HTR-8/SVneo (cell line): Measurements from ENCODE around the gene RGS9.
"Not testable (repeated sequence)": the region's sequence is repeated elsewhere in the genome, so short reads cannot be mapped to it uniquely, and the experiment has no call there.

Source experiments
- DNase-seq: peaks from one replicate; pipeline ENCODE4 v3.0.0; 2011; ENCODE audit warnings: low spot score, mixed read lengths; ENCODE audit not compliant: insufficient read length
- FAIRE-seq: peaks from 2 replicates; lab custom pipeline; 2011; peaks lifted over from hg19 to GRCh38; lab: Jason Lieb, UNC

Gene RGS9

DNA sequence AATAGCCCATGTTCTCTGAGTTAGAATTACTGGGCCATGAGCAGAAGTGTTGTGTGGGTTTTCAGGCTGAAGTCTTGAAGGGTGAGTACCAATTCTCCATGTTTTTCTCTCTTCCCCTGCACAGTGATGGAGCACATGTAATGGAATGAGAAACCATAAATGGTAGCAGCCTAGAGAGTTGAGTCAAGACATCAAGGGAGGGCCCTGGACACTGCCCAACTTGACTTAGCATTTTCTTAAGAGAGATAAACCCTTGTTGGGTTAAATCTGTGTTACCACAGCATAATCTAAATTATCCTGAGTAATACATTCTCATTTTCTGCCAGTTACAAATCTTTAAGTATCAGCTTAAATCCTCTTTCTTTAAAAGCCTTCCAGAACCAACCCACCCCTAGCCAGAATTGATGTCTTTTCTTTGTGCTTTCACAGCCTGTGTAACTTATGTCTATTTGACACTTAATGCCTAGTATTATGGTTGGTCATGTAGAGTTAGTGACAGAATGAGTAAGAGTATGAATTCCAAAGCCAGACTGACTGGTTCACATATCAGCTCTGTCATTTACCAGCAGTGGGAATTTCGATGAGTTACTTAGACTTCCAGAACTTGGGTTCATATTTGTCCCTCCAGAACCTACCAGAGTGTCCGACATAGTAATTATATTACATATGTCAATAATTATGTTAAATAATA is 27.0 kb upstream of the RGS9 start:
- DNase-seq (no peak), FAIRE-seq (no peak)

DNA sequence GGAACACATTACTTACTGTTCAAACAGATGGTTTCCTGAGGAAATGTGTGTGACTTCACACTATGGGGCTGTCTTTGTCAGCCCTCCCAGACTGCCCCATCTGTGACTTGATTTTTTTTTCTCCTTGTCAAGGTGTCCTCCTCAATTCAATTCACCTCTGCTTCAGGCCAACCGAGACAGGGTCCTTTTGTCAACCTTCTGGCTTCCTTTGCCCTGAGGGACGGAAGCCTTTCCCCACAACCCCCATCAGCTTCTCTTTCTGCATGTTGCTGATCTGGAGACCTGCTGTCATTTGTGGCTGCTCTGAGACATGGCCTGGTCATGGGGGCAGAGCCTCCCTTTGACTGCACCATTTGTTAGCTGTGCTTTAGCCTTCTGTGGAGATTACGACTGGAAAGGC is 21.3 kb upstream of the RGS9 start:
- DNase-seq (no peak), FAIRE-seq (no peak)

DNA sequence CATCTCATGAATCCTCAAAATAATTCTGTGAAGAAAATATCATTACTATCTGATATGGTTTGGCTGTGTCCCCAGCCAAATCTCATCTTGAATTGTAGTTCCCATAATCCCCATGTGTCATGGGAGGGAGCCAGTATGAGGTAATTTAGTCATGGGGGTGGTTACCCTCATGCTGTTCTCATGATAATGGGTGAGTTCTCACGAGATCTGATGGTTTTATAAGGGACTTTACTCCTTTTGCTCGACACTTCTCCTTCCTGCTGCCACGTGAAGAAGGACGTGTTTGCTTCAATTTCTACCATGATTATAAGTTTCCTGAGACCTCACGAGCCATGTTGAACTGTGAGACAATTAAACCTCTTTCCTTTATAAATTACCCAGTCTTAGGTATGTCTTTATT is 20.7 kb upstream of the RGS9 start:
- not testable (repeated sequence) for FAIRE-seq, DNase-seq

DNA sequence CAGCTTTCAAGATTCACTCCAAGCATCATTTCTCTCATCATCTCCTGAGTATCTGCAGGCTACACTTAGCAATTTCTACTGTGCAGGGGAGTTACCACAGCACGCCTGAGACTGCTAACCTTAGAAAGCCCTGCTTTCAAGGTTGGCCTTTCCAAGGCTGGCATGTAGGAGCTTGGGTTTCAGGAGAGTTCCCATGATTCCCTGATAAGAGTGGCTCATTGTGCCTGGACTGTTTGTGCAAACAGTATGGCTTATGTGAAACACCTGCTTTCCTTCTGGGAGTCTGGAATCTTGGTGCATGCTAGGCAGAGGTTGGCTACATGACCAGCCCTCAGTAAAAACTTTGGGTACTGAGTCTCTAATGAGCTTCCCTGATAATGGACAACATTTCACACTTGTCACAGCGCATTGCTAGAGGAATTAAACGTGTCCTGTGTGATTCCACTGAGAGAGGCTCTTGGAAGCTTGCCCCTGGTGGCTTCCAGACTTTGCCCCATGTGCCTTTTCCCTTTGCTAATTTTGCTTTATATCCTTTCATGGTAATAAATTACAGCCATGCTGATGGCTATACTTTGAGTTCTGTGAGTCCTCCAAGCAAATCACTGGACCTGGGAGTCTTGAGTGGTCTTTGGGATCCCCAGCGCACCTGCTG is 19.7 kb upstream of the RGS9 start:
- DNase-seq, result no peak
- peak; percentile 48 for FAIRE-seq

DNA sequence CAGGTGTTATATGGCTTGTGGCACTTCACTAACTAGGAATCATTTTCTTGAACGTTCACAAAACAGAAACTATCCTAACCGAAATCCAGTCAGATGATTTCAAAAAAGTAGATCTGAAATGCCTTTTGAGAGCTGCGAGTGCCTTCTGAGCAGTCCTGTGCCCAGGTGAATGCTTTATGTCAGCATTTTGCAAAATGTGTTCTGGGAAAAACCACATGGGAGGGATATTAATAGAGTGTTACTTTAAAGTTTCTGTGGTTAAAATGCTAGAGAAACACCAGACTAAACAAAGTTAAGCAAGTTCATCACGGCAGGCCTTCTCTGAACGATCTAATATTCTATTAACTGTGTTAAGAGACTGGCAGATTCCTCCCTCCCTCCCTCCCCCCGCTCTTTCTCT is 15.8 kb upstream of the RGS9 start:
- DNase-seq (no peak), FAIRE-seq (no peak)

DNA sequence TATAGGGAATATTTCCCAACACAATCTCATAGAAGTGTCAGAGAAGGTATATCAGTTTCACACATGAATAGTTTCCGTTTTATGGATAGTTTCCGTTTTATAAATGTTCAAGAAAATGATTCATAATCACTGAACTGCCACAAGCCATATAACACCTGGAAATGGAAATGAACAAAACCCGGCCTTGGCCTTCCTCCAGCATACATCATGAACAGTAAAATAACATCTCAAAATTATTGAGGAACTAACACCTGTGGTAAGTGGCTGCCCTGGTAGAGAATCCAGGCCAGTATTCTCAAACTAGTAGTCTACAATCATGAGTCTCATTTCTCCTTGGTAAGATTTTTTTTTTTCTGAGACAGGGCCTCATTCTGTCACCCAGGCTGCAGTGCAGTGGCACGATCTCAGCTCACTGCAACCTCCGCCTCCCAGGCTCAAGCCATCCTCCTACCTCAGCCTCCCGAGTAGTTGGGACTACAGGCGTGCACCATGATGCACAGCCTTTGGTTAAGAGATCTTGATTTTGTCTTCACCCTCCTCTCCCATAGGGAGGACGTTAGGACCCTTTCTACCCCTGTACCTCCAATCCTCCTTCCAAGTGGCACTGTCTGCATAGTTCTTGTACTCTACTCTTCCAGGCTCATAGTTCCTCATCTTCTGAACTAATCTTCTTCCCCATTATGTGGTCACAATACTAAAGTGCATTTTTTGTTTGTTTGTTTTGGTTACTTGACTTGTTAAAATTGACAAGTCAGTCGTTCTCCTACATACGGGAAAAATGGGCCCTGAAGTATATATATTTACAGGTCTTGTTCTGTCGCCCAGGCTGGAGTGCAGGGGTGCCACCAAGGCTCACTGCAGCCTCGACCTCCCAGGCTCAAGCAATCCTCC is 15.0 kb upstream of the RGS9 start:
- no peak for DNase-seq
- FAIRE-seq, result no peak

DNA sequence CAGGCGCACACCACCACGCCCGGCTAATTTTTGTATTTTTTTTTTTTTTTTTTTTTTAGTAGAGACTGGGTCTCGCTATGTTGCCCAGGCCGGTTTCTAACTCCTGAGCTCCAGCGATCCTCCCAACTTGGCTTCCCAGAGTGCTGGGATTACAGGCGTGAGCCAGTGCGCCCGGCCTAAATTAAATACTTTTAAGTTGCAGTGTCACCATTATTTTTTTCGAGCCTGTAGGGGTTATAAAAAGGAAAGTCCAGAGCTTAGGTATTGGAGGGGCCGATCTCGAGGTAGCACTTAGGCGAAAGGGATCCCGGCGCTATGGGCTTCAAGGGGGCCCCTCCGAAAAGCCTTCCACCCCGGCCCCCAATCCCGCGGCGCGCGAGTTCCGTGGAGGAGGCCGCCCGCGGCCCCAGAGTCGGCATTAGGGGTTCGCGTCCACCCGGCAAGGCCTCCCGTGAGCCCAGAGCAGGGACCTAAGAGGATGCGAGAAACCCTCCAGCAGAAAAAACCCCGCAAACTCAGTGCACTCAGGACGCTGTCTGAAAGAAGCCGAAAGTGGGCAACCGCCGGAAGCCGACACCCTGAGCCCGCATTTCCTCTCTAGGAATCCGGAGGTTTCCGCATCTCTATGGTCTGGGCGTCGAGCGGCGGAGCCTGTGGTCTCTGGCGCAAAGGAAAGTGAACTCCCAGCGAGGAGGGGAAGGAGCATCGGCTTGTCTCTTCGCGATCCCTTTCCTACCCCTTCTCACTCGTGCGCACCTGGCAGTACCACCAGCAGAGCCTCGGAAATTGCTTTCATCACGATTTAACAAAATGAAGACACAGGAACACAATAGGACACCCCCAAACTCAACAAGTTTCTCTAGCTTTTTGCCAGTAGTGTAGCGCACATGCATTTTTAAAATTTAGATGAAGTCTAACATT is 14.1 kb upstream of the RGS9 start:
- DNase-seq (peak; percentile 97), FAIRE-seq (peak; percentile 46)

GRCh38 chr17:65123757-65124675 is 13.2 kb upstream of the RGS9 start:
- DNase-seq (no peak), FAIRE-seq (no peak)

GRCh38 chr17:65130832-65131231 is 6.3 kb upstream of the RGS9 start:
- FAIRE-seq, result no peak
- DNase-seq, result no peak

DNA sequence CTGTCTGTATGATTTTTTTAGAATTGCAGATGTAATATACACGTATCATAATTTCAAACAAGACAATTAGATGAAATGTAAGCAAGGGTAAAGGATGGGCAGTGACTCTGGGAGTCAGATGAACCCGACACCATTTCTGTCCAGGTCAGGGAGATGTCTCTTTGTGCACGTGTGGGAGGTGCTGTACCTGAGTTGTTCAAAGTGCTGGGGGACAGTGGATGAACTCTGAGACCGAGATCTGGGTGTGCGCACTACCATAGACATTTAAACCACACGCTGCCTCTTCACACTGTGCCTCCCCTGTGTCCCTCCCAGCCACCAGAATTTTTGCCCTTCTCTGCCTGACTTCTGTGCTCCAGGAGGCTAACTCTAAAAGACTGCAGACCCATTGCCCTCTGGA is 5.9 kb upstream of the RGS9 start:
- FAIRE-seq (peak; percentile 23), DNase-seq (no peak)

GRCh38 chr17:65131946-65132345 is 5.2 kb upstream of the RGS9 start:
- DNase-seq (no peak), FAIRE-seq (peak; percentile 54)

GRCh38 chr17:65134035-65134434 is 3.1 kb upstream of the RGS9 start:
- no peak for DNase-seq
- no peak for FAIRE-seq

- no peak for FAIRE-seq
- no peak for DNase-seq
These were observed 2.1 kb downstream of the RGS9 start for GRCh38 chr17:65139101-65139764.

- FAIRE-seq, result no peak
These were observed 5.1 kb downstream of the RGS9 start for GRCh38 chr17:65142247-65142646.

DNA sequence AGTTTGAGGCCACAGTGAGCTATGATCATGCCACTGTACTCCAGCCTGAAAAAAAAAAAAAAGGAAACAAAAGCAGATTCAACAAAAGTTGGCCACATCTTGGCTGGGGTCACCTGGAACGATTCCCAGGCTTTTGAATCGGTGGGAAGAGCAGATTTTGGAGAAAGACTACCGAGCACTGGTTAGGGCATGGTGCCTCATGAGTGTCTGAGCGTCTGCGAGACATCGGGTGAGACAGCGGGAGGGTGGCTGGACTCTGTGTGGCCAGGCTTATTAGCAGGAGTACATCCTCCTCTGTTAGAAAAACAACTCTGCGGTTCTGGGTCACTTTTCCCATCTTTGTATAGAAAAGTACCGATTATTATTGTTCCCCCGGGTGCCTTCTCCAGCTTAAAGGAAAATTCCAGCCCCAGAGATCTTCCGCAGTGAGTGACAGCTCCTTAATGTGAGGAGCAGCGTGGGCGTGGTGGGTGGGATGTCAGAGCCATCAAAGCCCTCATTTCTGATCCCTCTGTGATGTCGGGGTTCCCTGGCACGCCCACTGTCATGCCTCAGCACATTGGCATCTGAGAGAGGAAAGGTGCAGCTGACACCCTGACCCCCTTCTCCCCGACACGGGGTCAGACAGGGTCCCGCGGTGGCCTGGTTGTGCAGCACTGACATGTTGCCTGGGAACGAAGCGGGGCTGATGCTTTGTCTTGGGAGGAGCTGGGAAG is 6.9 kb downstream of the RGS9 start:
- DNase-seq (no peak), FAIRE-seq (peak; percentile 36)

More at GRCh38 chr17:65142247-65142646, 5.1 kb downstream of the RGS9 start:
- DNase-seq, result no peak

DNA sequence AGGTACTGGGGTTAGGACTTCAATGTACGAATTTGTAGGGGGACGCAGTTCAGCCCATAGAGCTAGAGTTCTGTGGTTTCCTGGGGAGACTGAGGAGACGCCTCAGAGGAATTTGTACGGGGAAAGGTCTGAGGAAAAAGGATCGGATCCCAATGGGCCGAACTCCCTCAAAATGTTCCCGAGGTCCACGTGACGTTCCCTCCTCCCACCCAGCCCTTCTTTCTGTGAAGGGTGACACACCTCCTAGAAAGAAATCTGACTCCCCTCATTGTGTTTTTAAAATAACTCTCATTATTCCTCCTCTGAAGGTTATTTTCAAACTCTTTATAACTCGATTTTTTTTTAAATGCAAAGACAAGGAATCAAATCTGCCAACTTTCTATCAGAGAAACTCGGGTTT is 8.6 kb downstream of the RGS9 start:
- DNase-seq (no peak), FAIRE-seq (no peak)

DNA sequence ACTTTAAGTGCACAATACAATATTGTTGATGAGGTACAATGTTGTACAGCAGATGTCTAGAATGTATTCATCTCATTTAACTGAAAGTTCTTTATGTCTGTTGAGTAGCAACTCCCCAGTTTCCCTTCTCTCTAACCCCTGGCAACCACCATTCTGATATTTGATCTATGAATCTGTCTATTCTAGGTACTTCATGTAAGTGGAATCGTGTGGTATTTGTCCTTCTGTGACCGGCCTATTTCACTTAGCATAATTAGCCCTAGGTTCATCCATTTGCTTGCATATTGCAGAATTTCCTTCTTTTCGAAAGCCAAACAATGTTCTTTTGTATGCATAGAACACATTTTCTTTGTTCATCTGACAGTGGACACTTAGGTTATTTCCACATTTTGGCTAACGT is 10.8 kb downstream of the RGS9 start:
- DNase-seq, result no peak
- no peak for FAIRE-seq
